HepG2 (cell line): ENCODE measurements around the gene TGM2. TPM values are rescaled to one million over a fixed set of nuclear protein-coding genes. Genes with fewer than 3 reads are reported as not detected.

ENCODE experiments used
- ADNP ChIP-seq: sonication (generic); formaldehyde crosslinking; IDR thresholded peaks from 2 replicates; pipeline ENCODE4 v1.4.0; 2020; ENCODE audit warnings: missing genetic modification reagents
- CENPT ChIP-seq: sonication (generic); formaldehyde crosslinking; IDR thresholded peaks from 2 replicates; pipeline ENCODE4 v1.8.0; 2022; ENCODE audit warnings: low read depth, mild to moderate bottlenecking, moderate library complexity, missing genetic modification reagents
- FOXK2 ChIP-seq: fragments of 450-650 bp; IDR thresholded peaks from 2 replicates; pipeline ENCODE4 v1.6.1; 2016
- FOXM1 ChIP-seq: sonication (generic); formaldehyde crosslinking; IDR thresholded peaks from 2 replicates; pipeline ENCODE4 v1.5.0; 2020; ENCODE audit warnings: missing genetic modification reagents
- GZF1 ChIP-seq: sonication (generic); formaldehyde crosslinking; IDR thresholded peaks from 2 replicates; pipeline ENCODE4 v1.5.1; 2020; ENCODE audit warnings: mild to moderate bottlenecking, missing genetic modification reagents
- HNF1B ChIP-seq: sonication (generic); formaldehyde crosslinking; IDR thresholded peaks from 2 replicates; pipeline ENCODE4 v1.5.1; 2020; ENCODE audit warnings: mild to moderate bottlenecking, moderate library complexity, missing genetic modification reagents
- HNF4G ChIP-seq, 2 experiments: sonication (generic) in 1 of 2; formaldehyde crosslinking in 1 of 2; IDR thresholded peaks; 2 replicates each; pipeline versions ENCODE4 v1.4.0 to v1.6.1; 2011 to 2020; ENCODE audit warnings: borderline replicate concordance in 2 of 2, low read depth in 2 of 2, mild to moderate bottlenecking in 2 of 2, low read length in 1 of 2, missing genetic modification reagents in 1 of 2, moderate library complexity in 1 of 2
- NFKBIZ ChIP-seq: IDR thresholded peaks from 2 replicates; pipeline ENCODE4 v1.6.1; 2018; ENCODE audit warnings: missing genetic modification reagents, missing compliant biosample characterization
- NFYB ChIP-seq: sonication (generic); formaldehyde crosslinking; IDR thresholded peaks from 2 replicates; pipeline ENCODE4 v1.4.0; 2020; ENCODE audit warnings: missing genetic modification reagents
- PLRG1 ChIP-seq: fragments of 450-650 bp; conservative IDR thresholded peaks from 2 replicates; pipeline ENCODE4 v1.6.1; 2016
- RXRB ChIP-seq: IDR thresholded peaks from 2 replicates; pipeline ENCODE4 v1.6.1; 2016; ENCODE audit warnings: borderline replicate concordance, missing genetic modification reagents, missing compliant biosample characterization
- SIX1 ChIP-seq: sonication (generic); formaldehyde crosslinking; IDR thresholded peaks from 2 replicates; pipeline ENCODE4 v1.4.0; 2020; ENCODE audit warnings: missing genetic modification reagents, borderline replicate concordance
- TCF7L2 ChIP-seq: IDR thresholded peaks from 2 replicates; pipeline ENCODE4 v1.6.1; 2011; ENCODE audit warnings: mild to moderate bottlenecking, low read depth, low read length, moderate library complexity
- THRA ChIP-seq: sonication (generic); formaldehyde crosslinking; IDR thresholded peaks from 2 replicates; pipeline ENCODE4 v1.4.0; 2020; ENCODE audit warnings: missing genetic modification reagents, borderline replicate concordance
- ZBTB25 ChIP-seq: IDR thresholded peaks from 2 replicates; pipeline ENCODE4 v1.6.1; 2018; ENCODE audit warnings: missing genetic modification reagents
- ZFAT ChIP-seq: sonication (generic); formaldehyde crosslinking; conservative IDR thresholded peaks from 2 replicates; pipeline ENCODE4 v1.8.1; 2023; ENCODE audit warnings: missing genetic modification reagents, inconsistent platforms
- ZFP91 ChIP-seq: sonication (generic); formaldehyde crosslinking; IDR thresholded peaks from 2 replicates; pipeline ENCODE4 v1.9.0; 2022; ENCODE audit warnings: missing genetic modification reagents, mild to moderate bottlenecking, borderline replicate concordance
- ZNF263 ChIP-seq: sonication (generic); formaldehyde crosslinking; IDR thresholded peaks from 2 replicates; pipeline ENCODE4 v1.4.0; 2020; ENCODE audit warnings: missing genetic modification reagents
- ZNF512 ChIP-seq: sonication (generic); formaldehyde crosslinking; IDR thresholded peaks from 2 replicates; pipeline ENCODE4 v1.4.0; 2020; ENCODE audit warnings: mild to moderate bottlenecking, missing genetic modification reagents
- ZNF644 ChIP-seq: IDR thresholded peaks from 2 replicates; pipeline ENCODE4 v1.6.1; 2016; ENCODE audit warnings: low read depth
- polyA plus RNA-seq, 8 experiments: library from polyadenylated mRNA; depleted of rRNA in 3 of 8; stranded (reverse) in 7 of 8; unstranded in 1 of 8; fragments of >200 nt; fragmentation: Illumina TruSeq in 4 of 8; extraction: Trizol in 4 of 8; gene quantifications; 2 replicates each; pipeline versions ENCODE4 v1.2.1 to v1.2.3, GENCODE V29; 2011 to 2016; ENCODE audit warnings: low read depth in 4 of 8, missing spikeins in 1 of 8, mixed read lengths in 1 of 8; ENCODE audit not compliant: insufficient read depth in 1 of 8
- total RNA-seq, 5 experiments: library from RNA; depleted of rRNA; stranded (reverse); fragments of >200 nt; fragmentation: Illumina TruSeq; extraction: Trizol; gene quantifications; 2 replicates each; pipeline ENCODE4 v1.2.3, GENCODE V29; 2016; ENCODE audit warnings: low read depth in 1 of 5

Gene TGM2
- total and polyA plus RNA-seq, 2 of the 13 experiments (the other 11 are each of a cell fraction or from before 2014, with no cell fraction given), result 4.2 to 46.4 TPM

- TF ChIP-seq ZFP91 (CRISPR knock-in tag), result peak; percentile 53; the same call in 1 of the 2 replicates
- TF ChIP-seq NFKBIZ (CRISPR knock-in tag), result no peak
- no peak for TF ChIP-seq ZNF263 (CRISPR knock-in tag)
- no peak; the same call in 1 of the 2 replicates for TF ChIP-seq ZBTB25
- TF ChIP-seq ZNF644 (CRISPR knock-in tag), result peak; percentile 89
- TF ChIP-seq THRA, result peak; percentile 88; the same call in 1 of the 2 replicates
- no peak for TF ChIP-seq PLRG1
- TF ChIP-seq ZNF512 (CRISPR knock-in tag), result no peak
- no peak for TF ChIP-seq CENPT (CRISPR knock-in tag)
- TF ChIP-seq HNF1B, result peak; percentile 85
- TF ChIP-seq ADNP (CRISPR knock-in tag), result no peak
- TF ChIP-seq TCF7L2, result no peak
- no peak for TF ChIP-seq FOXM1 (CRISPR knock-in tag)
- TF ChIP-seq RXRB (CRISPR knock-in tag), result peak; percentile 88; the same call in 1 of the 2 replicates
- no peak; the same call in 1 of the 2 replicates for TF ChIP-seq HNF4G (IDR thresholded peaks at IDR 0.05; ENCODE audit: borderline replicate concordance, low read depth, low read length)
- TF ChIP-seq HNF4G (CRISPR knock-in tag; IDR thresholded peaks at IDR 0.05; ENCODE audit: borderline replicate concordance, low read depth), result no peak; the same call in 1 of the 2 replicates
- no peak for TF ChIP-seq NFYB (CRISPR knock-in tag)
- no peak for TF ChIP-seq FOXK2
- TF ChIP-seq SIX1, result no peak
- TF ChIP-seq ZFAT, result no peak
- no peak for TF ChIP-seq GZF1 (CRISPR knock-in tag)
Observed at GRCh38 chr20:38167851-38168760, 3.0 kb upstream of the TGM2 start (continued).
